ENCODE measurements around the gene RACK1.

GRCh38 chr5:181265092-181265671 lies 21.5 kb upstream of the RACK1 start:
- TF ChIP-seq, protein P1, sequence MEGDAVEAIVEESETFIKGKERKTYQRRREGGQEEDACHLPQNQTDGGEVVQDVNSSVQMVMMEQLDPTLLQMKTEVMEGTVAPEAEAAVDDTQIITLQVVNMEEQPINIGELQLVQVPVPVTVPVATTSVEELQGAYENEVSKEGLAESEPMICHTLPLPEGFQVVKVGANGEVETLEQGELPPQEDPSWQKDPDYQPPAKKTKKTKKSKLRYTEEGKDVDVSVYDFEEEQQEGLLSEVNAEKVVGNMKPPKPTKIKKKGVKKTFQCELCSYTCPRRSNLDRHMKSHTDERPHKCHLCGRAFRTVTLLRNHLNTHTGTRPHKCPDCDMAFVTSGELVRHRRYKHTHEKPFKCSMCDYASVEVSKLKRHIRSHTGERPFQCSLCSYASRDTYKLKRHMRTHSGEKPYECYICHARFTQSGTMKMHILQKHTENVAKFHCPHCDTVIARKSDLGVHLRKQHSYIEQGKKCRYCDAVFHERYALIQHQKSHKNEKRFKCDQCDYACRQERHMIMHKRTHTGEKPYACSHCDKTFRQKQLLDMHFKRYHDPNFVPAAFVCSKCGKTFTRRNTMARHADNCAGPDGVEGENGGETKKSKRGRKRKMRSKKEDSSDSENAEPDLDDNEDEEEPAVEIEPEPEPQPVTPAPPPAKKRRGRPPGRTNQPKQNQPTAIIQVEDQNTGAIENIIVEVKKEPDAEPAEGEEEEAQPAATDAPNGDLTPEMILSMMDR (conservative IDR thresholded peaks at IDR 0.05; ENCODE audit: low read depth, low read length) = no peak
- TF ChIP-seq FOS (IDR thresholded peaks at IDR 0.05; ENCODE audit: low read depth, low read length) (no peak), BHLHE40 (IDR thresholded peaks at IDR 0.05; ENCODE audit: low read depth, low read length) (no peak), MAFK (IDR thresholded peaks at IDR 0.05; ENCODE audit: low read depth, low read length) (no peak), POLR2A (IDR thresholded peaks at IDR 0.05; ENCODE audit: low read depth, low read length) (no peak), MAZ (IDR thresholded peaks at IDR 0.05; ENCODE audit: borderline replicate concordance, low read depth, low read length) (no peak), SMC3 (IDR thresholded peaks at IDR 0.05; ENCODE audit: low read depth, low read length) (no peak), MXI1 (IDR thresholded peaks at IDR 0.05; ENCODE audit: borderline replicate concordance, low read depth, low read length) (no peak), RCOR1 (IDR thresholded peaks at IDR 0.05; ENCODE audit: insufficient replicate concordance, low read length) (no peak), RAD21 (IDR thresholded peaks at IDR 0.05; ENCODE audit: low read length) (no peak), CEBPB (IDR thresholded peaks at IDR 0.05; ENCODE audit: low read depth, low read length) (no peak), USF2 (IDR thresholded peaks at IDR 0.05; ENCODE audit: low read depth, low read length) (no peak)
